ENCODE data around the gene CDH23. TPM values are rescaled to one million over a fixed set of nuclear protein-coding genes. Genes with fewer than 3 reads are reported as not detected.
A peak's percentile ranks its signal among the peaks of the same experiment; 100 is the strongest.

The CDH23 gene
- polyA plus RNA-seq, 2 of the 4 experiments (the other 2 are of a cell fraction): 1.1 to 2.3 TPM

DNA sequence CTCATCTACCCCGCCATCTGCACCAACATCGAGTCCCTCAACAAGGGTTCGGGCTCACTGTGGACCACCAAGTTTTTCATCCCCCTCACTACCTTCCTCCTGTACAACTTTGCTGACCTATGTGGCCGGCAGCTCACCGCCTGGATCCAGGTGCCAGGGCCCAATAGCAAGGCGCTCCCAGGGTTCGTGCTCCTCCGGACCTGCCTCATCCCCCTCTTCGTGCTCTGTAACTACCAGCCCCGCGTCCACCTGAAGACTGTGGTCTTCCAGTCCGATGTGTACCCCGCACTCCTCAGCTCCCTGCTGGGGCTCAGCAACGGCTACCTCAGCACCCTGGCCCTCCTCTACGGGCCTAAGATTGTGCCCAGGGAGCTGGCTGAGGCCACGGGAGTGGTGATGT, 34.6 kb upstream of the CDH23 start:
- POLR2A ChIA-PET: no interaction called here
- CTCF ChIA-PET: interaction anchor here (1.0 to 47.4 kb wide), 7 partner anchors 11 to 247 kb away, joined by 3 to 977 read pairs (median 4); partner anchors contain the start of gene SLC29A3
- Histone ChIP-seq H3K4me3 (no peak overlapping the region), H3K27ac (no peak overlapping the region), H3K4me1 (peaks cover 17% of the 10 kb centered on the region), H3K4me2 (no peak overlapping the region), H3K9me3 (no peaks in the 10 kb centered on the region)
- 90% methylated on average over 16 of the region's 16 CpGs for WGBS (ENCODE audit: missing lambda C conversion rate)
- no peak for ATAC-seq
- FAIRE-seq: no peak
- TF ChIP-seq ESRRA (IDR thresholded peaks at IDR 0.05; ENCODE audit: borderline replicate concordance, low read length): no peak
- TF ChIP-seq HOXA7 (CRISPR knock-in tag; IDR thresholded peaks at IDR 0.05): no peak
- no peak for TF ChIP-seq CBX8 (IDR thresholded peaks at IDR 0.05)
- no peak for TF ChIP-seq RAD21 (conservative IDR thresholded peaks at IDR 0.05 in 1 of 2, IDR thresholded peaks at IDR 0.05 in 1 of 2)
- TF ChIP-seq FOXS1 (CRISPR knock-in tag; IDR thresholded peaks at IDR 0.05): no peak
- TF ChIP-seq FOSB (CRISPR knock-in tag; IDR thresholded peaks at IDR 0.05): no peak
- no peak for TF ChIP-seq JUN (IDR thresholded peaks at IDR 0.05)
- TF ChIP-seq ZC3H11A (IDR thresholded peaks at IDR 0.05): no peak
- no peak for TF ChIP-seq EP300 (IDR thresholded peaks at IDR 0.05)
- no peak for TF ChIP-seq CEBPB (IDR thresholded peaks at IDR 0.05)
- TF ChIP-seq RNF2 (IDR thresholded peaks at IDR 0.05; ENCODE audit: borderline replicate concordance, low read depth): no peak
- no peak for TF ChIP-seq JUNB (IDR thresholded peaks at IDR 0.05)
- TF ChIP-seq, protein P1, sequence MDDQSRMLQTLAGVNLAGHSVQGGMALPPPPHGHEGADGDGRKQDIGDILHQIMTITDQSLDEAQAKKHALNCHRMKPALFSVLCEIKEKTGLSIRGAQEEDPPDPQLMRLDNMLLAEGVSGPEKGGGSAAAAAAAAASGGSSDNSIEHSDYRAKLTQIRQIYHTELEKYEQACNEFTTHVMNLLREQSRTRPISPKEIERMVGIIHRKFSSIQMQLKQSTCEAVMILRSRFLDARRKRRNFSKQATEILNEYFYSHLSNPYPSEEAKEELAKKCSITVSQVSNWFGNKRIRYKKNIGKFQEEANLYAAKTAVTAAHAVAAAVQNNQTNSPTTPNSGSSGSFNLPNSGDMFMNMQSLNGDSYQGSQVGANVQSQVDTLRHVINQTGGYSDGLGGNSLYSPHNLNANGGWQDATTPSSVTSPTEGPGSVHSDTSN (IDR thresholded peaks at IDR 0.05): no peak
- TF ChIP-seq EHMT2 (IDR thresholded peaks at IDR 0.05; ENCODE audit: low read depth): no peak
- TF ChIP-seq HDAC2 (IDR thresholded peaks at IDR 0.05): no peak
- no peak for TF ChIP-seq TFCP2L1 (CRISPR knock-in tag; IDR thresholded peaks at IDR 0.05)
- no peak for DNase-seq (ENCODE audit: low read depth in 1 of 2, low spot score in 1 of 2)

DNA sequence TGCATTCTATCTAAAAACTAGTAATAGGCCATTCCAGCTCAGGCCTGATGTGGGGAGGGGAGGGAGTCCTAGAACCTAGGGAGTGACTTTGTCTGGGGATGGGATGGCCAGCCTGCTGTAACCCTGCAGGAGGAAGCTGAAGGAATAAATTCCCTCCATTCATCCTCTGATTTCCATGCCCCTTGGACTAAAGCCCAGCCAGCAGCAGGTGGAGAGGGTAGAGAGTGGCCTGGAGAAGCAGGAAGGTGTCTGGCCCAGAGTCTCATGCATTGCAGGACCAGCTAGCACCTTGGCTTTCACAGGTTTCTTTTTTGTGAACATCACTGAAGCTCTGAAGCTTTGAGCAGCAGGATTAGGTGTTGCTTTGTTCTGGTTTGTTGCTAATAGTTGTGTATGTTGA, 32.8 kb upstream of the CDH23 start:
- peak overlapping the region; percentile 31 for H3K4me2 ChIP-seq
- ChIA-PET POLR2A (interaction anchor here (1.0 to 2.4 kb wide), 3 partner anchors 11 to 45 kb away, joined by 3 to 24 read pairs (median 23); partner anchors contain the start of gene SLC29A3), CTCF (interaction anchor here (1.0 to 47.4 kb wide), 11 partner anchors 11 to 344 kb away, joined by 3 to 977 read pairs (median 4); partner anchors contain the start of gene SLC29A3)
- FAIRE-seq (no peak), ATAC-seq (peak in 1 of 2 experiments; percentile 17; a peak in 3 of 6 replicates), DNase-seq (ENCODE audit: low read depth in 1 of 2, low spot score in 1 of 2) (no peak)
- H3K9me3 ChIP-seq: no peaks in the 10 kb centered on the region
- H3K4me3 ChIP-seq: no peak overlapping the region
- peaks cover 17% of the 10 kb centered on the region for H3K4me1 ChIP-seq
- peak overlapping the region; percentile 68 to 85 for H3K27ac ChIP-seq
- TF ChIP-seq TP53 (CRISPR knock-in tag; IDR thresholded peaks at IDR 0.05) (no peak), ZC3H11A (IDR thresholded peaks at IDR 0.05) (no peak), POLR2AphosphoS2 (conservative IDR thresholded peaks at IDR 0.05; ENCODE audit: low read length) (no peak), GATA3 (IDR thresholded peaks at IDR 0.05; ENCODE audit: borderline replicate concordance) (no peak), CBX2 (IDR thresholded peaks at IDR 0.05; ENCODE audit: borderline replicate concordance, low read depth) (no peak), POLR2A (IDR thresholded peaks at IDR 0.05; ENCODE audit: low read length) (no peak), CHD2 (IDR thresholded peaks at IDR 0.05; ENCODE audit: low read length, partially characterized antibody) (no peak), RARB (CRISPR knock-in tag; IDR thresholded peaks at IDR 0.05) (no peak)
- TF ChIP-seq, protein P2, sequence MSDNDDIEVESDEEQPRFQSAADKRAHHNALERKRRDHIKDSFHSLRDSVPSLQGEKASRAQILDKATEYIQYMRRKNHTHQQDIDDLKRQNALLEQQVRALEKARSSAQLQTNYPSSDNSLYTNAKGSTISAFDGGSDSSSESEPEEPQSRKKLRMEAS (IDR thresholded peaks at IDR 0.05): no peak
- TF ChIP-seq, protein P3, sequence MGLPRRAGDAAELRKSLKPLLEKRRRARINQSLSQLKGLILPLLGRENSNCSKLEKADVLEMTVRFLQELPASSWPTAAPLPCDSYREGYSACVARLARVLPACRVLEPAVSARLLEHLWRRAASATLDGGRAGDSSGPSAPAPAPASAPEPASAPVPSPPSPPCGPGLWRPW (IDR thresholded peaks at IDR 0.05): no peak
- TF ChIP-seq, protein P4, sequence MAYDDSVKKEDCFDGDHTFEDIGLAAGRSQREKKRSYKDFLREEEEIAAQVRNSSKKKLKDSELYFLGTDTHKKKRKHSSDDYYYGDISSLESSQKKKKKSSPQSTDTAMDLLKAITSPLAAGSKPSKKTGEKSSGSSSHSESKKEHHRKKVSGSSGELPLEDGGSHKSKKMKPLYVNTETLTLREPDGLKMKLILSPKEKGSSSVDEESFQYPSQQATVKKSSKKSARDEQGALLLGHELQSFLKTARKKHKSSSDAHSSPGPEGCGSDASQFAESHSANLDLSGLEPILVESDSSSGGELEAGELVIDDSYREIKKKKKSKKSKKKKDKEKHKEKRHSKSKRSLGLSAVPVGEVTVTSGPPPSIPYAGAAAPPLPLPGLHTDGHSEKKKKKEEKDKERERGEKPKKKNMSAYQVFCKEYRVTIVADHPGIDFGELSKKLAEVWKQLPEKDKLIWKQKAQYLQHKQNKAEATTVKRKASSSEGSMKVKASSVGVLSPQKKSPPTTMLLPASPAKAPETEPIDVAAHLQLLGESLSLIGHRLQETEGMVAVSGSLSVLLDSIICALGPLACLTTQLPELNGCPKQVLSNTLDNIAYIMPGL (CRISPR knock-in tag; IDR thresholded peaks at IDR 0.05; ENCODE audit: borderline replicate concordance): no peak

All from A549 (cell line).